ENCODE results near the gene PRKAR1A. TPM values are rescaled to one million over a fixed set of nuclear protein-coding genes. Genes with fewer than 3 reads are reported as not detected.

The PRKAR1A gene
- total and polyA plus RNA-seq, 2 of the 8 experiments (the other 6 are each of a cell fraction or from before 2014, with no cell fraction given), result 39.3 to 149 TPM

- TF ChIP-seq CTCF (IDR thresholded peaks at IDR 0.05; ENCODE audit: control extremely low read depth in 1 of 3, insufficient read depth in 1 of 3, low read depth in 1 of 3, low read length in 3 of 3) (peak; percentile 50 to 63 (median 58)), CREB1 (IDR thresholded peaks at IDR 0.05) (no peak), E2F6 (IDR thresholded peaks at IDR 0.05) (peak; percentile 16; the same call in 1 of the 2 replicates), EZH2 (IDR thresholded peaks at IDR 0.05; ENCODE audit: low read depth, low read length, severe bottlenecking) (peak; percentile 53), SIN3A (conservative IDR thresholded peaks at IDR 0.05 in 1 of 2, IDR thresholded peaks at IDR 0.05 in 1 of 2; ENCODE audit: low read depth in 1 of 2, low read length in 2 of 2) (0 out of 4 replicates have a peak, but pooled peaks of 1 of the 2 experiments have one; percentile 9), KDM4A (IDR thresholded peaks at IDR 0.05; ENCODE audit: low read depth, low read length, severe bottlenecking) (peak; percentile 77)
These were observed 88.1 kb downstream of the PRKAR1A start (continued) for GRCh38 chr17:68600067-68600930.

Other genes starting within 250 kb of the PRKAR1A start
- 0.08 and 0.22 TPM in 2 replicates for gene SLC16A6, start 221.3 kb upstream of the PRKAR1A start, total RNA-seq (2021; fragmentation: NEBNext Ultra II Directional; extraction: Animal tissue kit (Norgen Biotek cat#: 25700))
- gene SLC16A6, start 221.3 kb upstream of the PRKAR1A start, polyA plus RNA-seq (2011; rRNA removed), result 0.13 and 0.17 TPM in 2 replicates
- gene ARSG, start 220.9 kb upstream of the PRKAR1A start, total RNA-seq (2021; fragmentation: NEBNext Ultra II Directional; extraction: Animal tissue kit (Norgen Biotek cat#: 25700)), result 3.6 and 4.0 TPM in 2 replicates
- 3.3 and 4.3 TPM in 2 replicates for gene ARSG, start 220.9 kb upstream of the PRKAR1A start, polyA plus RNA-seq (2011; rRNA removed)
- gene WIPI1, start 54.9 kb upstream of the PRKAR1A start, total RNA-seq (2021; fragmentation: NEBNext Ultra II Directional; extraction: Animal tissue kit (Norgen Biotek cat#: 25700)), result 14.4 and 17.4 TPM in 2 replicates
- 15.5 and 16.6 TPM in 2 replicates for gene WIPI1, start 54.9 kb upstream of the PRKAR1A start, polyA plus RNA-seq (2011; rRNA removed)
- 3.5 and 3.6 TPM in 2 replicates for gene FAM20A, start 88.9 kb downstream of the PRKAR1A start, total RNA-seq (2021; fragmentation: NEBNext Ultra II Directional; extraction: Animal tissue kit (Norgen Biotek cat#: 25700))
- gene FAM20A, start 88.9 kb downstream of the PRKAR1A start, polyA plus RNA-seq (2011; rRNA removed), result 11.9 and 13.8 TPM in 2 replicates